GM10266 (cell line): ENCODE measurements around the gene TBX5.

Experiments
- DNase-seq: peaks from one replicate; pipeline ENCODE4 v3.0.0; 2012; ENCODE audit errors: extremely low spot score
- TF ChIP-seq, protein P1 (sequence below): IDR thresholded peaks from 2 replicates; pipeline ENCODE4 v1.5.1; 2012; ENCODE audit warnings: mild to moderate bottlenecking, low read depth; ENCODE audit not compliant: control insufficient read depth, insufficient read depth; ENCODE audit errors: missing control alignments

The TBX5 gene

DNA sequence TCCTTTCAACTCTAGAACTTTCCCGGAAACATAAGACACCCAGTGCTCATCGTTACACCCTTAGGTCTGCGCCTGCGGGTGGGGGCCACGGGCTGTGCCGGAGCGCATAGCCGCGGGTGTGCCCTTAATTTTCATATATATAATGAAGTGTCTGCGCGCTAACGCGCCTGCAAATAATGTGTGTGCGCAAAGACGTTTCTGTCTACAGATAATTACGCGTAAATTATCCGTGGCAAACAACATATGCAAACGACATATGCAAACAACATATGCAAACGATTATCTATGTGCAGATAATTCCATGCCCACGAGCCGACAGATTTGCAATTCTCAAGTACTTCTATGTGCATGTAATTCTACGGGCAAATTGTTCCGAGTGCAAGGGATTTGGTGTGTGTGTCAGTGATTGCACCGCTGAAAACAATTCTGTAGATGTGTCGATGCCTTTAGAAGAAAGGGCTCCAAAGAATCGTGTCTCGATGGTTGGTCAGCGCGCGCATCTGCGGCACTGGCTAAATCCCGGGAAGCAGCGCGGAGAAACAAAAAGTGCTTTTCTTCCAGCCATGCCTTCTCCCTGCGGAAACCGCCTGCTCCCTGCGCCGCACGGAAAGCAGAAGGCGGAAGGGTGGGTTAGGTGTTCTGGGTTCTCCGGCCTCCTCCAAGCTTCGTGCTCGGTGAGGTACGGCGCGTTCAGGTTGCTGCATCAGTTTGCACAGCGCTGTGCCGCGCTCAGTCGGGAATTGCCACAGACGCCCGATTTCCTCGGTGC is 34.5 kb upstream of the TBX5 start:
- no peak for DNase-seq
- TF ChIP-seq, protein P1, sequence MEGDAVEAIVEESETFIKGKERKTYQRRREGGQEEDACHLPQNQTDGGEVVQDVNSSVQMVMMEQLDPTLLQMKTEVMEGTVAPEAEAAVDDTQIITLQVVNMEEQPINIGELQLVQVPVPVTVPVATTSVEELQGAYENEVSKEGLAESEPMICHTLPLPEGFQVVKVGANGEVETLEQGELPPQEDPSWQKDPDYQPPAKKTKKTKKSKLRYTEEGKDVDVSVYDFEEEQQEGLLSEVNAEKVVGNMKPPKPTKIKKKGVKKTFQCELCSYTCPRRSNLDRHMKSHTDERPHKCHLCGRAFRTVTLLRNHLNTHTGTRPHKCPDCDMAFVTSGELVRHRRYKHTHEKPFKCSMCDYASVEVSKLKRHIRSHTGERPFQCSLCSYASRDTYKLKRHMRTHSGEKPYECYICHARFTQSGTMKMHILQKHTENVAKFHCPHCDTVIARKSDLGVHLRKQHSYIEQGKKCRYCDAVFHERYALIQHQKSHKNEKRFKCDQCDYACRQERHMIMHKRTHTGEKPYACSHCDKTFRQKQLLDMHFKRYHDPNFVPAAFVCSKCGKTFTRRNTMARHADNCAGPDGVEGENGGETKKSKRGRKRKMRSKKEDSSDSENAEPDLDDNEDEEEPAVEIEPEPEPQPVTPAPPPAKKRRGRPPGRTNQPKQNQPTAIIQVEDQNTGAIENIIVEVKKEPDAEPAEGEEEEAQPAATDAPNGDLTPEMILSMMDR: no peak

DNA sequence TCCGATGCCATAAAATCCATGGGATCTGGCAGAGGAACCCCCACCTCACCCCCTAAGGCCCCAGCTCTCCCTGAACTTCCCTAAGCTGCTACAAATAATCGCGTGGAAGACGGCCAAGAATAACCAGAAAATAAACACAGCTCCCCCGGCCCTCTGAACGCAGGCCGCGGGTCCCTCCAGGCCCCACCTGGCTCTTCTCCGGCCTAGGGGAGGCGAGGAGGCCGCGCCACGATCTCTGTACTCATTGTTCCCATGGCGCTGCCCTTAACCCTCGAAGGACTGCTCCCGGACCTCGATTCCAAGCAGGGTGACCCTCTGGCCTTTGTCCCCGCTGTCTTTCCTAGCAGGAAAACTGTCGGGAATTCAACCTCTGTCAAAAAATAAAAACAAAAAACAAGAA is 33.9 kb upstream of the TBX5 start:
- DNase-seq: no peak
- TF ChIP-seq, protein P1: no peak

DNA sequence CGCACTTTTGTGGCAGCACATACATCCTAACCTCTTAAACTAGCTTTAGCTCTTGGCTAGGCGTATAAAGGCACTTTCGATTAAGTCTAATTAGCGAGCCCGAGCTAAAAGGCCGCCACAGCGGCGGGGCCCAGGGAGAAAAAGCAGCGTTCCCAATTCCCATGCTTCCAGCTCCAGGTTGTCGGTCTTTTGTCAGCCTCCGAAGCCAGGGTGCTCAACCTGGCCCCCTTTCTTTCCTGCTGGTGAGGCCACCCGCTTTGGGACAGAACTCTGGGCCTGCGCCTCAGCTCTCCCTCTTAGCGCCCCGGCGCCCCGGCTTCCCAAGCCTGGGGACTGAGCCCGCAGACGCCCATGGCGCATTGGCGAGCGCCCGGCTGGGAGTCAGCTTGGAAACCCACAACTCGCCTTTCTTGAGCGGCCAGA is 33.3 kb upstream of the TBX5 start:
- TF ChIP-seq, protein P1: no peak
- DNase-seq: no peak

DNA sequence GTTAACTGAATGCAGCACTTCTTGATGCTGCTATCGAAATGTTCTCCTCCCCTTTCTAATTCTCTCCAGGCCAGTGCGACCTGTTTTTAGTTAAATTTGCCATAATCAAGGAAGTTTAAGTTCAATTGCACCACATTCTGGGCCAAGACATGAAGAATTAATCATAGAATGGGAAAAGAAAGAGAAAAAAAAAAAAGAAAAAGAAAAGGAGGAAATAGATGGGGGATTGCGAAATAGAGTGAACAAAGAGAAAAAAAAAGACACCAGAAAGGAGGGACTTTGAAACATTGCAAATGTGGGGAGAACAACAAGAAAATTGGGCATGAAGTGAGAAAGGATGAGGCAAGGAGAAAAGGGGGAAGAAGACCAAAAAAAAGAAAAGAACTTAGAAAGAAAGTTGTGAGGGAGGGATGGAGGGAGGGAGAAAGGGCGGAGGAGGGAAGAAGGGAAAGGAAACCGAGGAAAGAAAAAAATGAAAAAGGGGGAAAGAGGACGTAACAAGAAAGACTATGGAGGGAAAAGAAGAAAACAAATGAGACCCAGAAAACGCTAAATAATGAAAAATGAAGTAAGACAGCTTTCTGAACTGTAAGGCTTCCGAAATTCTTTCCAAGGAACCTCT is 32.8 kb upstream of the TBX5 start:
- TF ChIP-seq, protein P1: no peak
- DNase-seq: no peak

DNA sequence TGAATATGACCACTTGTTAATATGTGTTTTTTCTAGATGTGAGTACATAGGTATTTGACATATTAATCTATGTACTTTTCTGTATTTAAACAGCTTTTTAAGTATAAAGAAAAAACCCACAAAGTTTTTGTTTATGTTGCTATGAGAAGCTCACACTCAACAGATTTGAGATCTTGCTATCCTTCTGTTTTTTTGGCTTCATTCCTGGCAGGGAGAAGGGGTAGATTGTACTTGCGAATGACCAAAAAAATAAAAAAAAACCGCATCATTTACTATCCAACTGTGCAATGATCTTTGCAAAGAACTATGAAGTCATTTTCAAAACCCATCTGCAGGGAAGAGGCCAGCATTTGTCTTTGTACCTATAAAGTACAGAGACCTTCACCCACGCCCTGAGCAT is 28.4 kb upstream of the TBX5 start:
- DNase-seq: no peak
- TF ChIP-seq, protein P1: no peak

DNA sequence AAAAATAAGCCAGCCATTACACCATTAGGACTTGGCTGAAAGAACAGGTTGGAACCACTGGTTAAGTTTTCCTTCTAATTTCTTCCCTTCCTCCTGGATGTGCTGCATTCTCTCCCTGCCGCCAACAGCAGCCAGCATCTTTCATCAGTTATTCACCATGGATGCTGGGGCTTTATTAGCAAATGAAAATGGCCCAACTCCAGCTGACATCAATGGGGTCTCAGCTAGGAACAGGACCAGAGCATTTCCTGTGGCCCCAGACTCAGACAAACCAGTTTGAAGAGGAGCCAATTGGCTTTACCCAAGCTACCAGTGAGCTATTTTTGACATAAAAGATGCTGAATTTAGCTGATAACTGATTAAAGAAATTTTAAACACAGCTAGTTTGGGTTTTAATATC is 26.0 kb upstream of the TBX5 start:
- TF ChIP-seq, protein P1: no peak
- DNase-seq: no peak

DNA sequence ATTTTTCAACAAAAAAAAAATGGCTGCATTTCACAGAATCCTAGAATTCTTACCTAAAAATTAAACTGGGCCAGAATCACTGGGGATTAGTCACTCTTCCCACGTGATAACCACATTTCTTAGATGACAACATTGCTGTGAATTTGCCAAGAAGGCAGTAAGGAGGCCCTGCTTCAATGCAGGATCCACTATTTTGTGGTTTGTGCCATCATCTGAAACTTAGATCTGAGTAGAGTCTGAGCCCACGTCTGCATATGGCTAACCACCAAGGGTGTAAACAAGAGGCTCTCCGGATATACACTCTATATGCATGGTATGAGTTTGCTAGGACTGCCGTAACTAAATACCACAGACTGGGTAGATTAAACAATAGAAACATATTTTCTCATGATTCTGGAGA is 24.4 kb upstream of the TBX5 start:
- DNase-seq: no peak
- TF ChIP-seq, protein P1: no peak
